Mesenchymal stem cell (in vitro differentiated cells and primary cell): ENCODE measurements around the gene SEMA3D.

Experiments used
- DNase-seq: peaks from one replicate; pipeline ENCODE4 v3.0.0-alpha.2; 2013
- H2AFZ ChIP-seq: one replicate; pipeline ENCODE4 v1.6.1; 2013; ENCODE audit warnings: low read depth, mild to moderate bottlenecking, control low read depth, inconsistent platforms, low read length, moderate library complexity
- H2AK5ac ChIP-seq: 2 replicates; pipeline ENCODE4 v1.6.1; 2013; ENCODE audit warnings: low read length, moderate library complexity, mild to moderate bottlenecking, inconsistent platforms; ENCODE audit not compliant: severe bottlenecking
- H2BK120ac ChIP-seq: one replicate; pipeline ENCODE4 v1.6.1; 2013; ENCODE audit warnings: low read depth, mild to moderate bottlenecking, inconsistent platforms, low read length, moderate library complexity
- H2BK12ac ChIP-seq, 2 experiments: one replicate each; pipeline ENCODE4 v1.6.1; 2013; ENCODE audit warnings: inconsistent platforms in 2 of 2, low read length in 2 of 2, mild to moderate bottlenecking in 2 of 2, moderate library complexity in 2 of 2, control low read depth in 1 of 2
- H2BK15ac ChIP-seq: one replicate; pipeline ENCODE4 v1.6.1; 2013; ENCODE audit warnings: mild to moderate bottlenecking, low read depth, inconsistent platforms; ENCODE audit not compliant: poor library complexity, severe bottlenecking
- H2BK5ac ChIP-seq: 2 replicates; pipeline ENCODE4 v1.6.1; 2013; ENCODE audit warnings: low read depth, mild to moderate bottlenecking, low read length, control low read depth, inconsistent platforms; ENCODE audit not compliant: poor library complexity, severe bottlenecking
- H3K14ac ChIP-seq, 2 experiments: one replicate each; pipeline ENCODE4 v1.6.1; 2013; ENCODE audit warnings: inconsistent platforms in 2 of 2, low read length in 2 of 2, control low read depth in 1 of 2, mild to moderate bottlenecking in 1 of 2, moderate library complexity in 1 of 2
- H3K18ac ChIP-seq, 2 experiments: one replicate each; pipeline ENCODE4 v1.6.1; 2013; ENCODE audit warnings: inconsistent platforms in 2 of 2, low read length in 2 of 2, control low read depth in 1 of 2, low read depth in 1 of 2, mild to moderate bottlenecking in 1 of 2
- H3K23ac ChIP-seq, 2 experiments: one replicate each; pipeline ENCODE4 v1.6.1; 2013; ENCODE audit warnings: inconsistent platforms in 2 of 2, low read length in 2 of 2, mild to moderate bottlenecking in 2 of 2, moderate library complexity in 2 of 2, control low read depth in 1 of 2
- H3K27ac ChIP-seq: 2 replicates; pipeline ENCODE4 v1.5.1; 2013; ENCODE audit warnings: mild to moderate bottlenecking, moderate library complexity, low read length, control low read depth, inconsistent platforms; ENCODE audit not compliant: poor library complexity, severe bottlenecking
- H3K27me3 ChIP-seq, 2 experiments: 2 replicates each; pipeline versions ENCODE4 v1.6.1 to v1.7.0; 2013; ENCODE audit warnings: low read length in 2 of 2, mild to moderate bottlenecking in 2 of 2, moderate library complexity in 2 of 2, control low read depth in 1 of 2, inconsistent platforms in 1 of 2; ENCODE audit not compliant: control insufficient read depth in 1 of 2, insufficient read depth in 1 of 2
- H3K36me3 ChIP-seq, 2 experiments: 2 replicates each; pipeline versions ENCODE4 v1.6.1 to v1.7.0; 2013; ENCODE audit warnings: low read length in 2 of 2, control low read depth in 1 of 2, inconsistent platforms in 1 of 2, low read depth in 1 of 2, mild to moderate bottlenecking in 1 of 2; ENCODE audit not compliant: insufficient read depth in 2 of 2, control insufficient read depth in 1 of 2
- H3K4ac ChIP-seq, 2 experiments: one replicate each; pipeline ENCODE4 v1.6.1; 2013; ENCODE audit warnings: inconsistent platforms in 2 of 2, low read length in 2 of 2, mild to moderate bottlenecking in 2 of 2, moderate library complexity in 2 of 2, control low read depth in 1 of 2, low read depth in 1 of 2
- H3K4me1 ChIP-seq: 2 replicates; pipeline ENCODE4 v1.6.1; 2013; ENCODE audit warnings: low read depth, low read length, control low read depth; ENCODE audit not compliant: control insufficient read depth, insufficient read depth
- H3K4me2 ChIP-seq: 2 replicates; pipeline ENCODE4 v1.6.1; 2013; ENCODE audit warnings: low read length, mild to moderate bottlenecking, inconsistent platforms; ENCODE audit not compliant: poor library complexity, severe bottlenecking
- H3K4me3 ChIP-seq, 2 experiments: 2 replicates each; pipeline versions ENCODE4 v1.5.1 to v1.7.0; 2013; ENCODE audit warnings: low read length in 2 of 2, mild to moderate bottlenecking in 2 of 2, control low read depth in 1 of 2, low read depth in 1 of 2; ENCODE audit not compliant: insufficient read depth in 1 of 2
- H3K79me1 ChIP-seq: replicated peaks from 2 replicates; pipeline ENCODE4 v1.6.1; 2013; ENCODE audit warnings: mild to moderate bottlenecking, control low read depth, low read length, inconsistent platforms; ENCODE audit not compliant: poor library complexity, severe bottlenecking
- H3K9ac ChIP-seq: 2 replicates; pipeline ENCODE4 v1.7.0; 2013; ENCODE audit warnings: mild to moderate bottlenecking, low read length, moderate library complexity
- H3K9me3 ChIP-seq: 2 replicates; pipeline ENCODE4 v1.7.0; 2013; ENCODE audit warnings: mild to moderate bottlenecking, low read length; ENCODE audit not compliant: control insufficient read depth
- H4K8ac ChIP-seq: one replicate; pipeline ENCODE4 v1.6.1; 2013; ENCODE audit warnings: inconsistent platforms, mild to moderate bottlenecking, low read length, moderate library complexity
- H4K91ac ChIP-seq: one replicate; pipeline ENCODE4 v1.6.1; 2013; ENCODE audit warnings: mild to moderate bottlenecking, low read length, inconsistent platforms
- WGBS: methylation state at CpG from one replicate; pipeline ENCODE4 v1.1.7; 2013; ENCODE audit warnings: mixed read lengths; 5-methylcytosine and 5-hydroxymethylcytosine counted together

SEMA3D gene

DNA sequence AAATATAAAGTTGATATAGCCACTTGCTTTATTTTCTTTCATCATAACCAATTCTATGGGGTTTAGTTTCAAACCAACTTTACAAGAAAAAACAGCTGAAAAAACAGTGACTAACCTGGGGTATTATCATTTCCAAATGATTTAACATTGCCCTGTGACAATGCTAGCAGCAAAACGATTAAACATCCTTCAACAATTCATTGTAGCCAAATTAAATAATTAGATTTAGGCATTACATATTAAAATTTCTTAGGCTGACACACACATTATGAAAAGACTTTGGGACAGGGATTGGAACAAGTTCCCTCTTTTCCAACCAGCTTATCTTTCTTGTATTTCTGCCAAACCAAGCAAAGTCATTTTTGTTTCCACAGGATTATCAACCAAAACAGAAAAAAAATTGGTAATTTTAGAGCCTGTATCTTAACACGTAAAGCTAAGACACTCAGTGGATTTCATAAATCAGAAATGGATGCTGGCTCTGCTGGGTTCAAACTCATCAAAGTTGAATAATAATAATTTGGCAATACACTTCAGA lies 84.0 kb downstream of the SEMA3D start:
- Histone ChIP-seq H3K23ac (no peak overlapping the region), H3K27ac (no peak overlapping the region), H2BK12ac (no peak overlapping the region), H3K79me1 (no peaks in the 10 kb centered on the region), H2AK5ac (no peak overlapping the region), H3K4me2 (no peak overlapping the region), H3K4me1 (no peaks in the 10 kb centered on the region), H4K91ac (no peak overlapping the region), H3K9me3 (no peaks in the 10 kb centered on the region), H3K36me3 (no peaks in the 10 kb centered on the region), H3K27me3 (no peaks in the 10 kb centered on the region), H3K18ac (no peak overlapping the region), H2BK120ac (no peak overlapping the region), H3K9ac (peak overlapping the region; percentile 2), H4K8ac (no peak overlapping the region), H3K4ac (no peak overlapping the region), H2BK15ac (no peak overlapping the region), H2BK5ac (no peak overlapping the region), H2AFZ (no peak overlapping the region), H3K4me3 (no peak overlapping the region), H3K14ac (no peak overlapping the region)
- DNase-seq = no peak
- WGBS = no CpG with 5 or more reads among the region's 2 CpGs

DNA sequence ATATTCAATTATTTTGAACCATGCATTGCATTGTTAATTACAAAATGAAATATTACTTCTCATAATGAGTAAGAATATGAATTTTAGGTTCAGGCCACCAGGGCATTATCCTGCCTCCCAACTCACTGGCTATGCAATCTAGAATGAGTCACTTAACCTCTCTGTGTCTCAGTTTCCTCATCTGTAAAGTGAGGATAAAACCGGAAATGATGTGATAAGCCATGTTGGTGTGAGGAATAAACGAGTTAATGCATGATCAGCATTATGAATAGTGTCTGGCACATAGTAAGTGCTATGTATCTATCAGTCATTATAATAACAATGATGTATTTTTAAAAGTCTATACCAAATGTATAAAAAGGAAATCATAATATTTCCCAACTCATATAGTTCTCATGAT lies 85.5 kb downstream of the SEMA3D start:
- Histone ChIP-seq H2BK12ac (no peak overlapping the region), H3K23ac (no peak overlapping the region), H3K27me3 (no peaks in the 10 kb centered on the region), H3K4ac (no peak overlapping the region), H3K79me1 (no peaks in the 10 kb centered on the region), H3K4me3 (no peak overlapping the region), H3K27ac (no peak overlapping the region), H3K4me1 (no peaks in the 10 kb centered on the region), H2BK15ac (no peak overlapping the region), H2AK5ac (no peak overlapping the region), H3K14ac (no peak overlapping the region), H3K36me3 (no peaks in the 10 kb centered on the region), H4K8ac (no peak overlapping the region), H3K9me3 (no peaks in the 10 kb centered on the region), H3K18ac (no peak overlapping the region), H3K9ac (no peak overlapping the region), H2AFZ (no peak overlapping the region), H4K91ac (no peak overlapping the region), H2BK120ac (no peak overlapping the region), H3K4me2 (no peak overlapping the region), H2BK5ac (no peak overlapping the region)
- DNase-seq = no peak
- no CpG with 5 or more reads among the region's 2 CpGs for WGBS

DNA sequence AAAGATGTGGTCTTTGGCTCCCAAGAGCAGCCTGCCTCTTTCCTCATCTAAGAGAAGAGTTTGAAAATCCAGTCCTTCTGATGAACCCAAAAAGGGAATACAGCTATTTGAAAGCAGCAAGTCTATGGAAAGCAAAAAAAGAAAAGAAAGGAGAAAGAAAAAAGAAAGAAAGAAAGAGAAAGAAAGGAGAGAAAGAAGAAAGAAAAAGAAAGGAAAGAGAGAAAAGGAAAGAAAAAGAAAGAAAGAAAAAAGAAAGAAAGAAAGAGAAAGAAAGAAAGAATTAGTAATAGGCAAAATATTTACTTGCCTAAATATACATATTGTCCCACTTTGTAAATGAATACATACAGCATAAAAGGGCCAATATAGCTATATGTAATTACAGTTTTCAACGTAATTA lies 89.0 kb downstream of the SEMA3D start:
- H4K91ac ChIP-seq = no peak overlapping the region
- no peak overlapping the region for H2BK5ac ChIP-seq
- H3K27ac ChIP-seq = no peak overlapping the region
- H3K27me3 ChIP-seq = no peaks in the 10 kb centered on the region
- no peaks in the 10 kb centered on the region for H3K4me1 ChIP-seq
- no CpG with 5 or more reads among the region's 1 CpG for WGBS
- no peak overlapping the region for H3K9ac ChIP-seq
- H3K79me1 ChIP-seq = no peaks in the 10 kb centered on the region
- no peak overlapping the region for H2AFZ ChIP-seq
- no peak overlapping the region for H2BK120ac ChIP-seq
- H2BK12ac ChIP-seq = no peak overlapping the region
- no peak overlapping the region for H3K4me2 ChIP-seq
- H2BK15ac ChIP-seq = no peak overlapping the region
- no peak overlapping the region for H2AK5ac ChIP-seq
- H3K23ac ChIP-seq = no peak overlapping the region
- H3K36me3 ChIP-seq = no peaks in the 10 kb centered on the region
- H3K18ac ChIP-seq = no peak overlapping the region
- H3K4ac ChIP-seq = no peak overlapping the region
- no peaks in the 10 kb centered on the region for H3K9me3 ChIP-seq
- H4K8ac ChIP-seq = no peak overlapping the region
- no peak overlapping the region for H3K4me3 ChIP-seq
- no peak overlapping the region for H3K14ac ChIP-seq
- no peak for DNase-seq

DNA sequence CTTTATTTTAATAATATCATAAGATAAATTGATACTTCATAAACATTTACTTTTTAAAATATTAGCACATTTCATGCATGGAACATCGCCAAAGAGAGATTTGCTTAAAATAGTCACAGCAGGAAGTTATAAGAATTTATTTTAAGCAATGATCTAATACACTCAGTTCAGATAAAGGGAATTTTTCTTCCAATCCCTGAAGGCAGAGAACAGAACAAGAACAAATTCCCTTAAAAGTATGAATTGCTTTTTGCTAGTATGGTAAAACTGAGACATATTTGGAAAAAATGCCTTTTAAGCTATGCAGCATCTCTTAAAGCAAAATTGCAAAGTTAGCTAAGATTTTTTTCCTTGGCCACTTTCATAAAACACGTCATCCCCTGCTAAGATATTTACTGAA lies 91.0 kb downstream of the SEMA3D start:
- Histone ChIP-seq H3K23ac (no peak overlapping the region), H4K91ac (no peak overlapping the region), H3K79me1 (no peaks in the 10 kb centered on the region), H3K4me3 (no peak overlapping the region), H2BK5ac (no peak overlapping the region), H3K4me1 (no peaks in the 10 kb centered on the region), H3K27me3 (no peaks in the 10 kb centered on the region), H3K18ac (no peak overlapping the region), H2BK120ac (no peak overlapping the region), H3K4me2 (no peak overlapping the region), H4K8ac (no peak overlapping the region), H2AK5ac (no peak overlapping the region), H3K9ac (no peak overlapping the region), H3K9me3 (no peaks in the 10 kb centered on the region), H3K36me3 (no peaks in the 10 kb centered on the region), H2BK15ac (no peak overlapping the region), H3K14ac (no peak overlapping the region), H3K4ac (no peak overlapping the region), H2AFZ (no peak overlapping the region), H3K27ac (no peak overlapping the region), H2BK12ac (no peak overlapping the region)
- 100% methylated on average over 1 of the region's 2 CpGs for WGBS
- DNase-seq = no peak
